HG03039 (cell line): Measurements from ENCODE around the gene MYO7B.

ENCODE experiments used
- ATAC-seq: cut with Tn5 transposase; IDR thresholded peaks from one replicate; pipeline ENCODE4 v1.9.1; 2021; ENCODE audit warnings: mild to moderate bottlenecking, moderate library complexity; ENCODE audit not compliant: unreplicated experiment

Gene MYO7B

DNA sequence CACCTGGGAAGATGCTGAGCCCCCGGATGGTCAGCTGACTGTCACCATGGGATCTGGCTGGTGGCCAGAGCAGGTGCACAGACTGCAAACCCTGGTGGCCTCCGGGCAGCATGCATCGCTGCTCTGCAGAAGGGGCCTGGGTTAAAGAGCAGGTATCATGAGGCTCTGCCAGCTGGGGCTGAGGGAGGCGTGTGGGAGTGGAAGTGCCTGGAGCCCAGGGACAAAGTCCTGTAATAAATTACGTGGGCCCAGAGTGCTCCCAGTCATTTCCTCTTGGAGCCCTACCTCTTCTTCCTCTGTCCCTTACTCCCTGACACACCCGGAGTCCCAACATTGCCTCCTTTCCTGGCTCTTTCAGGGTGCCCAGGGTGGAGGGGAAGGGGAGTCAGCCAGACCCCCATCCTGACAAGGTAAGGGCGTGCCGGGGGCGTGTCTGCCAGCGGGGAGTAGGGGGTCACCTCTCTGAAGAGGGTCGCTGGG, at the start of gene MYO7B:
MYO7B (plus strand) TSS at position 262 of the 480 bp plus-strand sequence. CDS start 24,040 bp downstream, outside the sequence.
- no peak for ATAC-seq

DNA sequence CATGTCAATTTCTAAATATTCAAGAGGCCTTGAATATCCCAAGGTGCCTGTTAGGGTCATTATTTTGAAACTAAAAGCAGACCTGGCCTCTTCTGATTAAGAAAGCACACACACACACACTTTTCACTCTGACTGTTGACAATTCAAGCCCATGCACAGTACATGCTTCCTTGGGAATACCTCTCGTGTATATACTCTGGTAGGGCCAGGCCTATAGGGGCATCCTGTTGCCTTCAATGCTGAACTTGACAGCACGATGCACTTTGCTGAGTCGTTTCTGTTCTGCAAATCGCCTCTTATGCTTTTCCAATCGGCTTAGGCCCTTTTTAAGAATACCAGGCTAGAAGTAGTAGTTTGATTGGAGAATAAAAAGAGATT, 49.8 kb upstream of the MYO7B start:
- ATAC-seq = no peak

GRCh38 chr2:127486247-127487058, 49.0 kb upstream of the MYO7B start:
- no peak for ATAC-seq

DNA sequence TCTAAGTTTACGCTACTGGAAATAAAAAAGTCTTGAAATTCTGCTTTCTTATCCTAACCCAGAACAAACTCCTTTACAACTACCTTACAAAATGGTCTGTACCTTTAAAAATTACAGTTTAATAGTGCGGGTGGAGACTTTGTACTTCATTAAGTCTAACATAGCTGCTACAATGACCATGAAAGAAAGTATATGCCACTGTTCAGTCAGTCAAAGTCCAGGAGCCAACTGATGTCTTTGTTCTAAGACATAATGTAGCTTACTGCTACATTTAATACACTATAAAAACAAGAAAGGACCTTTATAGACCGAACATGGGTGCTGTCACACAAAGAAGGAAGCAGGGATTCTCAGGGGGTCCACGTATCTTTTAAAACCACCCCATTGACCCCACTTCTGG, 45.2 kb upstream of the MYO7B start:
- no peak for ATAC-seq

DNA sequence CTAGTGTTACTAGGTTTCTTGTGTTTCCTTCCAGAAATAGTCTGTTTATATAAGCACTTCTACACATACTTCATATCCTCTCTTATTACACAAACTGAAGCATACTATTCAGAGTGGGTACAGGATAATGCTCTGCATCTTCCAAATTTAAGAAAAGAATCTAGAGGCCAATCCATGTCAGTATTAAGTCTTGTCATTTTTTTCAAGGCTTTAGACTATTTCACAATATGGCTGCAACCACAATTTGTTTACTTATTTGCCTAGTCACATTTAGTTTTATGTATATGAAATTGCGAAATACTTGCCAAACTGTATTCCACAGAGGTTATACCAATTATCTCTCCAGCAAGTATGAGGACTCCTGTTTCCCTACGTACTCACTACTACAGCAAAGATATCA, 37.1 kb upstream of the MYO7B start:
- ATAC-seq = no peak

DNA sequence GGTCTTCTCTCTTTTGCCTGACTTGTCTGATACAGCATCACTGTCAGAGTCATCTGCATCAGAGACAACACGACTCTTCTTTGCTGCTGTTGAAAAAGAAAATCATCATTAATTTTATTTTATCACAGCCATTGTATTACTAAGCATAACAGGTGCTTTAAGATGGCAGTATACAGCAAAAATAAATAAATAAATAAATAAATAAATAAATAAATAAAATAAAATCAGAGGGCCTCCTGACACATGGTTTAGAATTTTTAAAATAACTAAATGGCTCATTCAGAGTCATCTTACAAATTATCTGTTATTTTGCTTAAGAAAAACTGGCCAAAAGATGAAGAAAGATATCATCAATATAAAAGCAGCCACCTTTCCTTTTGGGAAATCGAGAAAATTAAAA, 32.0 kb upstream of the MYO7B start:
- no peak for ATAC-seq

GRCh38 chr2:127504552-127505430, 30.7 kb upstream of the MYO7B start:
- ATAC-seq = no peak

GRCh38 chr2:127506510-127506909, 29.0 kb upstream of the MYO7B start:
- ATAC-seq = no peak

DNA sequence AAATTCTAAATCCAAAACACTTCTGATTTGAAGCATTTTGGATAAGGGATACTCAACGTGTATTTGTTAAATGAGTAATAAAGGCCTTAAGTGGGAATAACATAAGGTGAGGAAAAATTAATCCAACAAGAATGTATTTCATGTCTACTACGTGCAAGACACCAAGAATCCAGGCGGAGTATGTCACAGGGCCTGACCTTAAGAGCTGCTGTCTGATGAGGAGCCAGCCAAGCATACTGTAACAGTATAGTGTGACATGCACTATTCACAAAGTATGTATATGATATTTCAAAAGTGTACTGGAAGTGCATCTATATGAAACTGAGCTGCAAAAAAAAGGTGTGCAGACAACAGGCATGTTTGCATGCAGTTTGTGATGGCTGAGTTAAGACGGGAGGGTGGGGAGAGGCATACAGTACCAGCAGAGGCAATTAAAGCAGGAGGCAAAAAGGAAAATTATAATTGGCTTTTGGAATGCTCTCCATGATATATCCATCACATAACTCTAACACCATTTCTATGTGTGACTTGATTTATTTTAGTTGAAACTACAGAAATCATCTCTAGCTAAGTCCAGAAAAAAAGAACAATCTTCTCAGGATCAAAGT, 27.4 kb upstream of the MYO7B start:
- no peak for ATAC-seq

DNA sequence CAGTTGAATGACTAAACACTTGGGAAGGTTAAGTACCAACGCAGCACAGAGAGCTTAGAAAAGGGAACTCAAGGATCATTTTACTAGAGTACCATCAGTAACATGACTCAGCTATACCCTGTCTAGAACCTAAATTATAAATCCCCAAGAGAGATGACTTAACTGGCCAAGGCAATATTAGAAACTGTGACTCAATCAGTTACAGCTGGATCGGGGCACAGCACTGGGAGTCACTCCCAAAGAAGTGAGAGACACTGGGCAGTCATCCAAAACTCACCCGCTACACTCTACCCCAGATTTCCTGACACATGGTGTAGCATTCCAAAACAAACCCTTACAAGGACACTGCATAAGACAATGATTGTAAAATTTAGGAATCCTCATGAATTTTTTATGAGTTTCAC, 26.9 kb upstream of the MYO7B start:
- ATAC-seq = no peak

- ATAC-seq = no peak
Observed at GRCh38 chr2:127510073-127510472, 25.4 kb upstream of the MYO7B start.

DNA sequence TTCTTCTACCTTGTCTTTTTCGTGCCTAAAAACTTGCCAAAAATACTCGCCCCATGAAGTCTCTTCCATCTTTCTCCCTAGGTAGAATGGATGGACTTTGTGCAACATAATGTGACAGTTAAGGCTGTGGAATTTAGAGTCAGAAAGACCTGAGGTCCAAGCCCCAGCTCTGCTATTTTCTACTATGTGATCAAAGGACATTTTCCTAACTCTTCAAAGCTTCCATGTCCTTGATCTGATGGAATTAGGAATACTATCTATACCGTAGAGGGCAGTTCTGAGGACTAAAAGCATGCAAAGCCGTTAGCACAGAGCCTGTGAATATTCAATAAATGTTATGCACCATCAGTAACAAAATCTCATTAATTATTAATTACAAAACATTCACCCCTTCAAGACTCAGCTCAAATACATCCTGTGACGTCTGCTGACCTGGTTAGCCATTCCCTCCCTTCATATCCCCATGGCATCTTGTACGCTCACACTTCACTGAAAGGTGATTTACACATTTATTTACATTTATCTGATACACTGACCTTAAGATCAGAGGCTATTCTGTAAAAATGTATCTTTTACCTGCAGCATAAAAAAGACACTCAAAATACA, 24.3 kb upstream of the MYO7B start:
- ATAC-seq = no peak

DNA sequence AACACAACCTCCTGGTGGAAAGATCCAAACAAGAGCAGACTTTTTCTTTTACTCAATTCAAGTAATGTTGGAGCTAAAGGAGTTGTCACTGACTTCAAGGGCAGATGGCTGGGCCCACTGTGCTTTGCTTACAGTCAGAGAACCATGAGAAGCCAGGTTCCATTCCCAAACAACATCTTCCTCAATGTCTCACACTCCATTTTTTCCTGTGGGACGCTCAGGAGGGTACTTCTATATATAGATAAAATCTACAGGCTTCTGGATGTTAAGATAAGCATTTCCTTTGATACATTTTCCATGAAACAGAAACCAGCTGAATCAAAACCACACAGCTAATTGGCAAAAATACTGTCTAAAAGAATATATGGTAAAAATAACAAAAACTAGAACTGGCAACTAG, 23.6 kb upstream of the MYO7B start:
- no peak for ATAC-seq

GRCh38 chr2:127512362-127512761, 23.1 kb upstream of the MYO7B start:
- ATAC-seq = no peak

GRCh38 chr2:127514076-127514475, 21.4 kb upstream of the MYO7B start:
- ATAC-seq = no peak

GRCh38 chr2:127514485-127514884, 21.0 kb upstream of the MYO7B start:
- no peak for ATAC-seq

GRCh38 chr2:127515383-127515915, 20.0 kb upstream of the MYO7B start:
- ATAC-seq = no peak

DNA sequence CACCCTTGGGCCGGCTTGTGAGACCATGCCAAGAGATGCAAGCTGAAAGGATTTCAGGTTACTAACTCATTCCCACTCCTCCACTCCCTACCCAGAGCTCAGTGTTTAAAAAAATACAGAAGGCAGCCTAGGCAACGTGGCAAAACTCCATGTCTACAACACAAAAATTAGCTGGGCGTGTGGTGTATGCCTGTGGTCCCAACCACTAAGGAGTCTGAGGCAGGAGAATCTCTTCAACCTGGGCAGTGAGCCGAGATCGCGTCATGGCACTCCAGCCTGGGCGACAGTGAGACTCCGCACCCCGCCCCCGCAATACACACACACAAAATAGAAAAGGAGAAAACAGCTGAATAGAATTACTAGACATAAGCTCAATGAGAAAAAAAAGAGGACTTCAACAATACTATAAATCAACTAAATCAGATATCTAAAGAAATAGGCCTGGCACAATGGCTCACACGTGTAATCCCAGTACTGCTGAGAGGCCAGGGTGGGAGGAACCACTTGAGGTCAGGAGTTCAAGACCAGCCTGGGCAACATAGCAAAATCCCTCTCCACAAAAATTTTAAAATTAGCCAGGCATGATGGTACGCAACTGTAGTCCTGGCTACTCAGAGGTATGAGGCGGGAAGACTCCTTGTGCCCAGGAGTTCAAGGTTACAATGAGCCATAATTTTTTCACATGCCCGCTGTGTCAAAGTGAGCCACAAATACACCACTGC, 19.3 kb upstream of the MYO7B start:
- ATAC-seq = no peak

- no peak for ATAC-seq
Observed at GRCh38 chr2:127517465-127517864, 18.0 kb upstream of the MYO7B start.

GRCh38 chr2:127520424-127520823, 15.1 kb upstream of the MYO7B start:
- ATAC-seq = no peak
